Cardiac muscle cell (in vitro differentiated cells and primary cell): ENCODE results near the gene FBXW5. TPM values are rescaled to one million over a fixed set of nuclear protein-coding genes. Genes with fewer than 3 reads are reported as not detected.

Experiments used
- DNase-seq, 2 donors: peaks; one replicate each; pipeline versions ENCODE4 v3.0.0 to v3.0.0-alpha.2; 2010 to 2017; ENCODE audit warnings: low read depth in 1 of 2, low spot score in 1 of 2
- H3K27ac ChIP-seq: fragments of 200-600 bp; sonication (generic); 2 replicates; pipeline ENCODE4 v1.5.1; 2016
- H3K27me3 ChIP-seq: fragments of 200-600 bp; sonication (generic); 2 replicates; pipeline ENCODE4 v1.6.0; 2016; ENCODE audit warnings: control low read depth
- H3K36me3 ChIP-seq: fragments of 200-600 bp; sonication (generic); 2 replicates; pipeline ENCODE4 v1.5.1; 2016; ENCODE audit warnings: control low read depth
- H3K4me1 ChIP-seq: fragments of 200-600 bp; sonication (generic); 2 replicates; pipeline ENCODE4 v1.8.1; 2017; ENCODE audit warnings: low read depth, mild to moderate bottlenecking, mixed run types
- H3K4me3 ChIP-seq: fragments of 200-600 bp; sonication (generic); 2 replicates; pipeline ENCODE4 v1.5.1; 2016; ENCODE audit warnings: mild to moderate bottlenecking
- H3K9me3 ChIP-seq: fragments of 200-600 bp; sonication (generic); 2 replicates; pipeline ENCODE4 v1.5.1; 2017; ENCODE audit warnings: low read depth, mild to moderate bottlenecking, control low read depth
- CTCF ChIP-seq: IDR thresholded peaks from 2 replicates; pipeline ENCODE4 v1.5.1; 2012; ENCODE audit warnings: low read depth, mild to moderate bottlenecking, low read length
- polyA plus RNA-seq: library from polyadenylated mRNA; unstranded; fragments of >200 nt; fragmentation: Nextera tagmentation; extraction: Ambion mirVana; gene quantifications from 2 replicates; pipeline ENCODE4 v1.2.1, GENCODE V29; 2016
- total RNA-seq: library from RNA; depleted of rRNA; stranded (reverse); fragments of >200 nt; gene quantifications from 2 replicates; pipeline ENCODE4 v1.2.3, GENCODE V29; 2016

Gene FBXW5
- total and polyA plus RNA-seq, 2 experiments from 2014 or later, result 119 to 188 TPM

- H3K4me3 ChIP-seq, result no peak overlapping the region
- no peaks in the 10 kb centered on the region for H3K27me3 ChIP-seq
- peaks cover 13% of the 10 kb centered on the region for H3K36me3 ChIP-seq
- DNase-seq, result no peak
- TF ChIP-seq CTCF, result no peak
- H3K27ac ChIP-seq, result peak overlapping the region; percentile 33
- H3K9me3 ChIP-seq, result no peaks in the 10 kb centered on the region
- no peaks in the 10 kb centered on the region for H3K4me1 ChIP-seq
These were observed 43.5 kb downstream of the FBXW5 start for GRCh38 chr9:136900988-136901515.

- TF ChIP-seq CTCF, result no peak
- H3K36me3 ChIP-seq, result peaks cover 13% of the 10 kb centered on the region
These were observed 44.0 kb downstream of the FBXW5 start for GRCh38 chr9:136900556-136900955.

GRCh38 chr9:136899196-136899595 lies 45.3 kb downstream of the FBXW5 start:
- Histone ChIP-seq H3K9me3 (no peaks in the 10 kb centered on the region), H3K27me3 (no peaks in the 10 kb centered on the region), H3K4me1 (no peaks in the 10 kb centered on the region), H3K4me3 (no peak overlapping the region), H3K36me3 (peaks cover 13% of the 10 kb centered on the region), H3K27ac (peak overlapping the region; percentile 51)
- DNase-seq, result no peak
- no peak for TF ChIP-seq CTCF

More at GRCh38 chr9:136900556-136900955, 44.0 kb downstream of the FBXW5 start:
- no peaks in the 10 kb centered on the region for H3K4me1 ChIP-seq
- H3K4me3 ChIP-seq, result no peak overlapping the region
- no peaks in the 10 kb centered on the region for H3K9me3 ChIP-seq
- no peak for DNase-seq
- H3K27ac ChIP-seq, result no peak overlapping the region
- no peaks in the 10 kb centered on the region for H3K27me3 ChIP-seq

- Histone ChIP-seq H3K9me3 (no peaks in the 10 kb centered on the region), H3K36me3 (peaks cover 13% of the 10 kb centered on the region), H3K4me1 (no peaks in the 10 kb centered on the region), H3K4me3 (no peak overlapping the region), H3K27me3 (no peaks in the 10 kb centered on the region), H3K27ac (no peak overlapping the region)
- TF ChIP-seq CTCF, result no peak
- no peak for DNase-seq
These were observed 45.9 kb downstream of the FBXW5 start for GRCh38 chr9:136898483-136899100.

GRCh38 chr9:136896027-136896426 lies 48.5 kb downstream of the FBXW5 start:
- no peaks in the 10 kb centered on the region for H3K4me1 ChIP-seq
- DNase-seq, result no peak
- no peaks in the 10 kb centered on the region for H3K9me3 ChIP-seq
- no peak for TF ChIP-seq CTCF
- H3K4me3 ChIP-seq, result no peak overlapping the region
- no peaks in the 10 kb centered on the region for H3K27me3 ChIP-seq
- H3K36me3 ChIP-seq, result peaks cover 13% of the 10 kb centered on the region
- H3K27ac ChIP-seq, result no peak overlapping the region
